HG03025 (cell line): ENCODE results near the gene TMEM109.
"Not testable (repeated sequence)": the region's sequence is repeated elsewhere in the genome, so short reads cannot be mapped to it uniquely, and the experiment has no call there.

Experiments
- ATAC-seq: cut with Tn5 transposase; IDR thresholded peaks from one replicate; pipeline ENCODE4 v1.9.1; 2021; ENCODE audit warnings: mild to moderate bottlenecking, moderate library complexity; ENCODE audit not compliant: unreplicated experiment, low FRiP score

Gene TMEM109

GRCh38 chr11:60909680-60910280 is 4.2 kb upstream of the TMEM109 start:
- not testable (repeated sequence) for ATAC-seq

DNA sequence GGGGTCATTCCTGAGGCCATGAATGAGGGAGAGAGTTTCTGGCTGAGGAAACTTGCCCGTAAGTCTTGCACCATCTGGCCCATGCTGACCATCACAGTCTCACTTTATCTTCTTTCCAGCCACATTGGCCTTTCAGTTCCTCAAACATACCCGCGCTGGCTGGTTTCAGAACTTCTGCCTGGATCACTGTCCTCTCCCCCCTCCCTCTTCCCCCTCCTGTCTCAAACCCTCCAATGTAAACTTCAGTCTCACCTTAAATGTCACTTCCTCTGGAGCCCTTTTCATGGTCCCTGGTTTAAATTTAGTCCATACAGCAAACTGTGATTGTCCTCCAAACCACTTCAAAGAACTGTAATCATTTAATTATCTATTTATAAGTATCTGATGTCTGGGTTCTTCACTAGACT is 3.7 kb upstream of the TMEM109 start:
- no peak for ATAC-seq

DNA sequence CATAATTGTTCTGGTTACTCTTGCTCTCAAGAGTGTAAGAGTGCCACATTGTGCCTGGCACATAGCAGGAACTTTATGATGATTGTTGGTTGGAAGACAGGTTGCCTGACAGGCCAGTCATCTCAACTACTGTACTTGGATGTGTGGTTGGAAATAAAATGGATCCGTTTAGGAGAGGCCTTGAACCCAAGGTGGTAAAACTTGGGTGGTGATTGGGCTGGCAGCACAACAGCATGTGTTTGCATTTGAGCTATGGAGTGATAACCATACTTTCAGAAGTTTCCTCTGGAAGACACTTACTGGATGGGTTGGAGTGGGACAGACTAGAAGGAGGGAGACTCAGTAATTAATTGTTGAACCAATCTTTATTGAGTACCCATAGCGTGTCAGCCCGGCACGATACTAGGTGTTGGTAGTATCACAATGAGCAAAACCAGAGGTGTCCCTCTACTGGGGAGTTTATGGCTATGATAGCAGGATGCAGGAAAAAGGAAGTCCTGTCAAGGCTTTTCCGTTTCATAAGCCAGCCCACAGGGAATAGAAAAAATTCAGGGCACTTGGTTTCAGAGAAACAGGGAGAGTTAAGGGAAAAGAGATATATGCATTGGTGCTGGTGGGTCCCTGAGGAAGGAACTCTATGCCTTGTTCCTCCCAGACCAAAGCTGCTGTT is 3.1 kb upstream of the TMEM109 start:
- no peak for ATAC-seq

DNA sequence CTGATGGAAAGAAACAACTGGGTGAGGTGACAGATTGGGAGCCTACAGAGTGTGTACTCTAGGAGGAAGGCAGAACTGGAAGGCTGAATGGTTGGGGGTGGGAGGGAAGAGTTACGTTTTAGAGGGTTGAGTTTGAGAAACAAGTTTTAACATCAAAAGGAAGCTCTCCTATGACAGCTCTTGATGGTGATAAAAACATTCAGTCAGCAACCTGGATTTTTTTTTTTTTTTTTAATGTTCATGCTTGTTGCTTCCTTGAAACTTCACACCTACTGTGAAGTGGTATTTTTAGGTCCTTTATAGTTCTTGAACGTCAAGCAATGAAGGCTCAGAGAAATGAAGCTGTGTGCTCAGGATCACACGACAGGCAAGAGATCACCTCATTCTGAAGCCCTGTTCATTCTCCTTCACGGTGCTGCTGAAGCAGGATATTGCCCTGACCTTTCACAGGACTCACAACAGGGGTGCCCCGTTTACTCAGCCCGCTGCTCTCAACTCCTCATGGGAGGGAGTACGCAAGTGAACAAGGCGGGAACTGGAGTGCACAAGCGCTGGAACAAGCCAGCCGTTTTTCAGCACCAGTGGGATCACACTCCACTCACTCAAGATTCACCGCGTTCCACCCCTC is 1.6 kb upstream of the TMEM109 start:
- no peak for ATAC-seq

DNA sequence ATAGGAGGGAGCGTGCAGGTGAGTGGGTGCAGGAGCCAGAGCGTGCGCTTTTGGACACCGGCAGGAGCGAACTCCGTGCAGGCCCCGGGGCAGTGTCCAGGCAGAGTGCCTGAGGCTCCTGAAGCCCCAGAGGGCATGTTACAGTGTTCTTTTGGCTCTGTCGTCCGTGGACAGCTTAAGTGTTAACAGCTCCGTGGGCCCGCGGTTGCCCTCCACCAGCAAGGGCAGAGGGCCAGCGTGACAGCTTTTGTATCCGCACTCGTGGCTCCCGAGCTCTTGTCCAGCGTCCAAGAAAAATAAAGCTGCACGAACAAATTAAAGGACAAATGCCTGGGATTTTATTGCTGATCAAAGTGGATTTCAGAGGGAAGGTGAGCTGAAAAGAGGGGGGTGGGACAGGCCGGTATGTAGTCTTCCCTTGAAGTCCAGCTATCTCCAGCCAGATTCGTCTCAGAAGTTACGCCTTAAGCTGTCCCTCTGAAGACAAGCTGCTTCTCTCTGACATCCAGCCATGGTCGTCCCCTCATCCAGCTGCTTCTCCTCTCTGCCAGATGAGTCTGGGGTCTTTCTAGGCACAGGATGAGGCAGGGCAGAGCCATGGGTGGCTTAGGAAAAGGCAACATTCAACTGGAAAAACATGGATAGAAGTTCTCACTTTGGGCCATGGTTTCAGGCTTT is 968 bp upstream of the TMEM109 start:
- ATAC-seq, result no peak

- no peak for ATAC-seq
Observed at GRCh38 chr11:60914633-60915247, 782 bp downstream of the TMEM109 start.

DNA sequence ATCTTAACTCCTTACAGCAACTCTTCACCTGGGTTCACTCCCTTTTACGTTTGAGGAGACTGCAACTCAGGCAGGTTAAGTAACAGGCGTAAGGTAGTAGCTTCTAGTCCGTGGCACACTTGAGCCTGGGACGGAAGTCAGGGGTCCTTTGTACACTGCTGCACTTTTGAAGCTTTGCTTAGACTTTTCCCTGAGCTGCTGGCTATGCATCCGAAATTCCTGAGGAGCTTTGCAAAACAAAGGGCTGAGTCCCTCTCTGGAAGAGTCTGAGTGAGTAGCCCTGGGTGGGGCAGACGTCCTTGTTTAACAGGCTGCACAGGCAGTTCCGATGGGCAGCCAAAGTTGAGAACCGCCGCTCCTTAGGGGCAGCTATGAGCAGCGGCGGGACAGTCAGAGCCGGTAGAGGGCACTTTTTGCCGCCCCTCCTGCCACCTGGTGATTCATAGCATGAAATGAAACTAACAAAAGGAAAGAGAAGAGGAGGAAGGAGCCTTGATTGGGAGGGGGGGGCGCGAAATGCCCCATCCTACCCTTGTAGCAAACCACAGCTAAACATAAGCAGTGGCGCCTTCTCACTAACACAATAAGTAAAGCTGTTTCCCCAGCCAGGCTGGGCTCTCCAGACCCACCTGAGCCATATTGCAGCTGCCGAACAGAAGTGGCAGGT is 1.4 kb downstream of the TMEM109 start:
- ATAC-seq, result peak; percentile 36

GRCh38 chr11:60916669-60917206 is 2.8 kb downstream of the TMEM109 start:
- no peak for ATAC-seq

DNA sequence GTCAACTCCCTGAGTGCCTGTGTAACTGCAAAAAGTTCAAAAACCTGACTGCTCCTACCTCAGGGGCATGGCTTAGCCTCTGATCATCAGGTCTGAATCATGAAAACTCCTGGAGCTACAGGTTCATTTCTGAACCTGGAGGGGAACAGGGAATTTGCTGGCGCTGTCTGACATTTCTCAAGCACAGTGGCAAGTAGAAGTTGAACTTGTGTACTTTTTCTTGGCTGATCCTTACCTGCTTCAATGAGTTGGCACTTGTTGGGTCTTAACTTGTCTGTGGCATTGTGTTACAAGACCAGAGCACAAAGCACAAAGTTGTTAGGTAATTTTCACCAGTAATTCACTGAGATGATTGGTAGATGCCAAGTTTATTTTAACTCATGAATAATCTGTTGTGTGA is 3.3 kb downstream of the TMEM109 start:
- no peak for ATAC-seq

GRCh38 chr11:60918251-60918938 is 4.4 kb downstream of the TMEM109 start:
- no peak for ATAC-seq

DNA sequence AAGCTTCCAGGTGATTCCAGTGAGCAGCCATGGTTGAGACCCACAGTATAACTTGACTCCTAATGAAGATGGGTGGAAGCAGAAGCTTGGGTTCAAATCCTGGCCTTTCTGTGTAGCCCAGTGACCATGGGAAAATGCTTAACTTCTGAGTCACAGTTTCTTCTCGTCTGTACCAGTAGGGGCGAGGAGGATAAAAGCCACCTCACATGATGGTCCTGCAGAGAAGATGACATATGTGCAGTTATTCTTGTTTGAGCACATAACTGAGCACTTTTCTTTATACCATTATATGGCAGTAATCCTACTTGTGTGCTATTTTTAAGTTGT is 4.9 kb downstream of the TMEM109 start:
- ATAC-seq, result no peak

DNA sequence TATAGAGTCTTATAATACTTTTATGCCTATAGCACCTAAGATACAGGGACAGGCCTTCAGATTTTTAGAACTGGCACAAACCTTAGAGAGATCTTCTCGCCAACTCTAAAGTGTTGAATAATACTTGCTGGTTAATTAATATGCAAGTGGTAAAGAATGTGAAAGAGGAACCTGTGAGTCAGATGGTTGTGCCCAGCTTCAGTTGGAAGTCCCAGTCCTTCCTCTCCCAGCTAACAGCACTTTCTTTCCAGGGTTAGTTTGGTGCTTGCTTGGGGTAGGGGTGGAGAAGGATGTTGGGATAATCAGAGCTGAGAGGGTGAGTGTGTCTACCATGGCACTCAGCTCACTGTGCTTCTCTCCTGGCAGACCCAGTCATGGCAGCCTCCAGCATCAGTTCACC is 5.4 kb downstream of the TMEM109 start:
- no peak for ATAC-seq

GRCh38 chr11:60919956-60920355 is 6.0 kb downstream of the TMEM109 start:
- ATAC-seq, result no peak

- no peak for ATAC-seq
Observed at GRCh38 chr11:60921259-60921658, 7.3 kb downstream of the TMEM109 start.

GRCh38 chr11:60921777-60922335 is 7.9 kb downstream of the TMEM109 start:
- no peak for ATAC-seq

DNA sequence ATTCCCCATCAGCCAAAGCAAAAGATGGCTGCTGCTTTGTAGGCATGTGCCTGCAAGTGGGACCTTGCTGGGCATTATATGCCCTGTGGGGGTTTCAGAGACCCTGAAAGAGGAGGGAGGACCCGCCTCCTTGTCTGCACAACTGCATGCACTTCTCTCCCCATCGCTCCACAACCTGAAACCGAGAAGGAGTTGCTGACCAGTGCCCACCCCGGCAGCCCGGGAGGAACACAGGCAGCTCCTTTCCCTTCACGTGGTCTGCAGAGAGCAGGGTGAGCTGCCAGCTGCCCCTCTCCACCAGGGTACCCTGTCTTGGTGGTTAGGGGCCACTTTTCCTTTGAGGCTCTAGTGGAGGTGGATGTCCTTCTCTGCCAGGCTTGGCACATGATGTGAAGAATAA is 8.9 kb downstream of the TMEM109 start:
- no peak for ATAC-seq

- ATAC-seq, result no peak
Observed at GRCh38 chr11:60923326-60923725, 9.4 kb downstream of the TMEM109 start.

GRCh38 chr11:60923800-60924109 is 9.8 kb downstream of the TMEM109 start:
- no peak for ATAC-seq

GRCh38 chr11:60924110-60924905 is 10.3 kb downstream of the TMEM109 start, which contains the start of gene TMEM132A:
TSS of gene TMEM132A (plus strand) at chr11:60924460. CDS start at chr11:60924634, 174 bp downstream.
- no peak for ATAC-seq
